Astrocyte of the spinal cord (primary cell): ENCODE results near the gene INPP5A.

Experiments
- DNase-seq: peaks from one replicate; pipeline ENCODE4 v3.0.0; 2011; ENCODE audit warnings: low read depth, low spot score
- H3K4me3 ChIP-seq: 2 replicates; pipeline ENCODE4 v1.5.1; 2011; ENCODE audit warnings: low read depth, mild to moderate bottlenecking, low read length, moderate library complexity
- CTCF ChIP-seq: IDR thresholded peaks from 2 replicates; pipeline ENCODE4 v1.5.1; 2012; ENCODE audit warnings: low read depth, mild to moderate bottlenecking, low read length, inconsistent platforms
- in situ Hi-C: cut with HindIII; loops from 2 replicates; pipeline ENCODE4 v1.10.0; 2017; ENCODE audit warnings: low sequenced_read_pairs

INPP5A gene

GRCh38 chr10:132600416-132600815, 62.8 kb downstream of the INPP5A start:
- DNase-seq = no peak
- H3K4me3 ChIP-seq = no peak overlapping the region
- in situ Hi-C loops = no loop called here
- no peak for TF ChIP-seq CTCF

GRCh38 chr10:132601567-132601966, 64.0 kb downstream of the INPP5A start:
- DNase-seq = no peak
- in situ Hi-C loops = no loop called here
- H3K4me3 ChIP-seq = no peak overlapping the region
- no peak for TF ChIP-seq CTCF

- no peak for TF ChIP-seq CTCF
- no peak for DNase-seq
- in situ Hi-C loops = no loop called here
These were observed 65.0 kb downstream of the INPP5A start for GRCh38 chr10:132602614-132603013.

GRCh38 chr10:132603851-132604533, 66.4 kb downstream of the INPP5A start:
- no peak for DNase-seq
- H3K4me3 ChIP-seq = no peak overlapping the region
- TF ChIP-seq CTCF = no peak
- in situ Hi-C loops = no loop called here

More at GRCh38 chr10:132602614-132603013, 65.0 kb downstream of the INPP5A start:
- H3K4me3 ChIP-seq = no peak overlapping the region

GRCh38 chr10:132604686-132605085, 67.1 kb downstream of the INPP5A start:
- no peak for DNase-seq
- H3K4me3 ChIP-seq = no peak overlapping the region
- in situ Hi-C loops = no loop called here
- no peak for TF ChIP-seq CTCF

- DNase-seq = no peak
- in situ Hi-C loops = no loop called here
- TF ChIP-seq CTCF = no peak
- no peak overlapping the region for H3K4me3 ChIP-seq
These were observed 67.8 kb downstream of the INPP5A start for GRCh38 chr10:132605390-132605789.

- no peak for TF ChIP-seq CTCF
- DNase-seq = no peak
- no peak overlapping the region for H3K4me3 ChIP-seq
- in situ Hi-C loops = no loop called here
These were observed 68.5 kb downstream of the INPP5A start for GRCh38 chr10:132606031-132606491.
